Measurements from ENCODE around the gene HLA-DQB2.
"Not testable (repeated sequence)": the region's sequence is repeated elsewhere in the genome, so short reads cannot be mapped to it uniquely, and the experiment has no call there.

The HLA-DQB2 gene

DNA sequence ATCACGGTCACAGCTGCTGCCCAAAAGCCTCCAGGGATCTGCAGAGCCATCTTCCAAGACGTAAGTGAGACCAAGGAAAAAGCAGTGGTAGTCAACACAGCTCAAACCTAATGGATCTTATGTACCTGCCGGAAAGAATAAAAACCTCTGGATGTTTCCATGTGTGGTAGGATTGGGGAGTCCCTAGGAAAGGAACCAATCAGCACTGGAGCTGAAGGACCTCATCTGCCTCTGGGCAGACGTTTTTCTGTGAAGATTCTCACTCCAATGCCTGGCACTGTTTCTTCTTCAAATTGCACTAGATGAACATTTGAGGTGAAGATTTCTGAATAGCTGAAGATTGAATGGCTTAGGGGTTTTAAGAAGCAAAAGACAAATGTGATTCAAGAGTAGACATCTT lies at the start of gene HLA-DQB2:
Gene HLA-DQB2, minus strand, starts transcription at position 112 of the 400 bp plus-strand sequence. Its CDS starts 62 bp downstream, at position 50.
- no peak for DNase-seq

DNA sequence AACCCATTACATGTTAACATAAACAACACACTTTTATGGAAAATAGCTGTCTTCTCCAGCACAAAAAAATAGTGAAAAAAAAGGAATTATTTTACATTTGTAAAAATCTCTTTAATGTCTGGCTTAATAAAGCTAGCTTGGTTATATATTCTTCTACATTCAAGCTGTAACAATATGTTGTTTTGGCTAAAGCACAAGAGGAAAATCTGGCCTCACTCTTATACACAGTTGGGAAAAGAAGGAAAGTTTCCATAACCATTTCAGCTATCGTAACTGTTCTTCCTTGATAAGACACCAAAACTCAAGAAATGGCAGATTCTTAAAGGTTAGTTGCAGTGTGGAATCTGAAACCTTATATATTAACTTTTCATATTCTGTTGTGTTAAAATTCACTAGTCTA lies 45.8 kb upstream of the HLA-DQB2 start:
- DNase-seq: no peak

DNA sequence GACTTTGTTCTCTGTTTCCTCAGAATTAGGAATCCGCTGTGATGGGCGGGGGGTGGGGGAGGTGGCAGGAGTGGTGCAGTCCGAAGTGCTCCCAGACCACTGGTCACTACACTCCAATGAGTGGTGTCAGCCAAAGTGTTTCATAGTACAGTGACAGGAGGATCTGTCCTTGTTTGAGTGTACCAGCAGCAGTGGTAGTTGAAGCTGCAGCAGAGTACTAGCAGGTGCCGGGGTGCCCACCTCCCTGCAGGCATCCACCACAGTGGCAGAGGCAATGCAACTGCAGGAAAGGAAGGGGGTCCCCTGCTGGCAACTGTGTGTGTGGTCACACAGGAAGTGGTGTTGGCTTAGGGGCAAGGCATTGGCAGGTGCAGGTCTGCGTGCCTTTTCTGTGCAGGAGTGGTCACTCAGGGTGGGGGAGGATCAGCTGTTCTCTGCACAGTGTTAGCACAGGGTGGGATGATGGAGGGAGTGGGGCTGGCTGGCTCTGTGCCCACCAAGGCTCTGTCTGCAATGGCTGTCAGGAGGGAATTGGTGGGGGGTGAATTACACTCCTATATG lies 43.8 kb upstream of the HLA-DQB2 start:
- DNase-seq: no peak

DNA sequence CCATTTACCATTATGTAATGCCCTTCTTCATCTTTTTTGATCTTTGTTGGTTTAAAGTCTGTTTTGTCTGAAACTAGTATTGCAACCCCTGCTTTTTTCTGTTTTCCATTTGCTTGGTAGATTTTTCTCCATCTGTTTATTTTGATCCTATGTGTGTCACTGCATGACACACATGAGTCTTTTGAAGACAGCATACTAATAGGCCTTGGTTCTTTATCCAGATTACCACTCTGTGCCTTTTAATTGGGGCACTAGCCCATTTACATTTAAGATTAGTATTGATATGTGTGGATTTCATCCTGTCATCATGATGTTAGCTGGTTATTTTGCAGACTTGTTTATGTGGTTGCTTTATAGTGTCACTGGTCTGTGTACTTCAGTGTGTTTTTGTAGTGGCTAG lies 42.1 kb upstream of the HLA-DQB2 start:
- DNase-seq: not testable (repeated sequence)

DNA sequence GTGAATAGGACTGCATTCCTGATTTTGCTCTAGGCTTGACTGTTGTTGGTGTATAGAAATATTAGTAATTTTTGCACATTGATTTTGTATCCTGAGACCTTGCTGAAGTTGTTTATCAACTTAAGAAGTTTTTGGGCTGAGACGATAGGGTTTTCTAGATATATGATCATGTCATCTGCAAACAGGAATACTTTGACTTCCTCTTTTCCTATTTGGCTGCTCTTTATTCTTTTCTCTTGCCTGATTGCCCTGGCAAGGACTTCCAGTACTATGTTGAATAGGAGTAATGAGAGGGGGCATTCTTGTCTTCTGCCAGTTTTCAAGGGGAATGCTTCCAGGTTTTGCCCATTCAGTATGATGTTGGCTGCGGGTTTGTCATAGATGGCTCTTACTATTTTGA lies 40.1 kb upstream of the HLA-DQB2 start:
- no peak for DNase-seq

DNA sequence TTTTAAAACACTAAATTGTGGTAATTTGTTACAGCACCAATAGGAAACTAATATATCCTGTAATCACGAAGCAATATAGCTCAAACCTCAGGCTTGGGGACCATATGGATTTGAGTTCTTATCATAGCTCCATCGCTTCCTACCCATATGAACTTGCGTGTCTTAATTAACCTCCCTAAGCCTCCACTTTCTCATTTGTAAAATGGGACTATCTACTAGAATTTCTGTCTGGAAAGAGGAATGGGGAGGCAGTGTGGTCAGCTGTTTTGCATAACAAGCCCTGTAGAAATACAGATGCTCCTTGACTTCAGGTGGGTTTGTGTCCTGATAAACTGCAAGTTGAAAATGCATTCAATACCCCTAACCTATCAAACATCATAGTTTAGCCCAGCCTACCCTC lies 36.4 kb upstream of the HLA-DQB2 start:
- no peak for DNase-seq

DNA sequence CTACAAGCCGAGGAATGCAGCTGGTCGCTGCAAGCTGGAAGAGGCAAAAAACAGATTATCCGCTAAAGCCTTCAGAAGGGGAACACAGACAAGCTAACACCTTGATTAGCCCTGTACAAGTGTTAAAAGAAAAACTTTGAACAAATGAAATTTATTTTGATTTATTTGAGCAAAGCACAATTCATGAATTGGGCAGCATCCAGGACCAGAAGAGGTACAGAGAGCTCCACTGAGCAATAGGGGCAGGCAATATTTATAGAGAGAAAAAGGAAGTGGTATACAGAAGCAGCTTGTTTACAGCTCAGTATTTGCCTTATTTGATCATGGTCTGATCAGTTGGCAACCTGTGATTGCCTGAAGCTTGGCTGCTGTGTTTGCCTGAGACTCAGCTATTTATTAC lies 35.8 kb upstream of the HLA-DQB2 start:
- no peak for DNase-seq

DNA sequence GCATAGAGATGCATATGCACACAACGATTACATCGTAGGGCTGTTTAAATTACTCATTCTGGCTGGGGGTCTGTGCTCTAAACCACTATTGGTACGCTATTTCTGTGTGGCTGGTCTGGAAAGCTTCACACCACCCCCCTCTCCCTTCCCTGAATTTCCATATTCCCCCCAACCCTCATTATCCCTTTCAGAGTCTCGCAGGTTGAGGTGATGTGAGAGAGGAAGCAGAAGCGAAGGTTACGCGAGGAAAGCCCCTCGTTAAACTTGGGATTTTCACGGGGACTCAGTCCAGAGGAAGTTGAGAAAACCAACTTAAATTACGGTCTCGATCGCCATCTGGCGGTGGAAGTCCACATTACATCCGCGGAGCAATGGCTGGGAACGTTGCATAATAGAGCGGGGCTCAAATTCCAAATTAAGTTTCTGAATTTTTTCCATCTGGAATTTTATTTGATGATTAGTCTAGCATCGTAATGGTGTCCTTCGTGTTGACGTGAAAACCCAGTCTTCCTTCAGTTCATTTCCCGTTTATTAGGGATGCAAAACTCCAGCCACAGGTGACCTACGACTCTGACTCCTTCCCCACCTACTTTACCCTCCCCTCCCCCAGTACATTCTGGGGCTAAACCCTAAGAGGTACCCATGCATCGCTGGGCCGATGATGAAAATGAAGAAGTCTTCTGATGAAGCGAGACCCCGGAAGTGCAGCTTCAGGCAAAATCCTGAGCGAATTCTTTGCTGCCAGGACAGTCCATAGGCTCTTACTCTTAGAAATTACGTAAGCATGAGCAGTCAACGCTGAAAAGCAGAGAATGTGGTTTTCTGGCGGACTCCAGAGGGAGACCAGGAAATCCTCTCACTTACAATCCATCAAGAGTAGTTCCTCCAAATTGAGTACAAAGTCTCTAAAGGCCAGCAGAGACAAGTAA lies 33.8 kb upstream of the HLA-DQB2 start:
- DNase-seq: peak; percentile 82

DNA sequence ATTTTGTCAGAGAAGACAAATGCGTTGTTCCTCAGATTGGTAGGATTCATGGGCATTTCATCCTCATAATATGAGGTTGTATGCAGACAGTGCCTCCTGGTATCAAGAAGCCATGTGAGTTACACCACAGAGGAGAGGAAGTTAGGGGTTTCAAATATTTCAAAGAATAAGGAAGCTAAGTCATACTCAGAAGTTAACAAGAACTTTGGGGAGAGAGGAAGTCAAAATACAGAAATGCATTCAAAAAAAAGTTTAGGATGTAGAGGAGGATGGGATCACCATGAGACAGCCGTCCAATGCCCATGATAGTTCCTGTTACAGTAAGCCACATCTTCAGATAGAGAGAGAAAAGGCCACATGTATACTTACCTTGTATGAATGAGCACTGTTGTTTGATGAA lies 31.2 kb upstream of the HLA-DQB2 start:
- no peak for DNase-seq

DNA sequence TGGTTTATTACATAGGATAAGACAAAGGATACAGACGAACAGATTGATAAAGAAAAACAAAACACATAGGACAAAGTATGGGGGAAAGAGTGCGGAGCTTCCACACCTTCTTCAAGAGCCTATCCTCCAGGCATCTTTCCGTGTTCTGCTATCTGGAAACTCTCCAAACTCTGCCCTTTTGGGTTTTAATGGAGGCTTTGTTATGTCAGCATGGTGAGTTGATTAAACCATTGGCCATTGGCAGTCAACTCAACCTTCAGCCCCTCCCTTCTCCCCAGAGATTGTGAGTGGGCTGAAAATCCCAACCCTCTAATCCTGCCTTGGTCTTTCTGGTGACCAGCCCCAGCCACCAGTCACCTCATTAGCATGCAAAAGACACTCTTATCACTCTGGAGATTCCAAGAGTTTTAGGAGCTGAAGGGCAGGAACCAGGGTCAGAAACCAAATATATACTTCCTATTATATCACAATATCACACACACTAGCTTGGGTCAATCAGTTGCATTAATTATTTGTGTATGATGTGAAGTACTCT lies 29.6 kb upstream of the HLA-DQB2 start:
- DNase-seq: no peak

DNA sequence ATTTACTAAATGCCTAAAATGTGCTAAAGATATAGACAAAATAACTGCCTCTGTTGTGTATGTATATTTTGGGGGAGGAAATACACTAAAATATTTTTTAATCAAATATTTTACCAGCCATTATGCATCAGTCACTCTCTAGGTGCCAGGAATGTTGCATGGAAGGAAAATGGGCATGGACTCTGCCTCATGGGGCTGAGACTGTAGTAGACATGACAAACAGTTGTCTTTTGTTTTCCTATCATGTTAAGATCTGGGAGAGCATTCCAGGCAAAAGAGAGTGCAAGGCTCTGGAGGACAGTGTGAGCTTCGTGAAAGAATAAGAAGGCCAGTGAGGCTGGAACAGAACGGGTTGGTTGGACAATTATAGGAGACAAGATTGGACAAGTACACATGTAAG lies 27.0 kb upstream of the HLA-DQB2 start:
- no peak for DNase-seq

DNA sequence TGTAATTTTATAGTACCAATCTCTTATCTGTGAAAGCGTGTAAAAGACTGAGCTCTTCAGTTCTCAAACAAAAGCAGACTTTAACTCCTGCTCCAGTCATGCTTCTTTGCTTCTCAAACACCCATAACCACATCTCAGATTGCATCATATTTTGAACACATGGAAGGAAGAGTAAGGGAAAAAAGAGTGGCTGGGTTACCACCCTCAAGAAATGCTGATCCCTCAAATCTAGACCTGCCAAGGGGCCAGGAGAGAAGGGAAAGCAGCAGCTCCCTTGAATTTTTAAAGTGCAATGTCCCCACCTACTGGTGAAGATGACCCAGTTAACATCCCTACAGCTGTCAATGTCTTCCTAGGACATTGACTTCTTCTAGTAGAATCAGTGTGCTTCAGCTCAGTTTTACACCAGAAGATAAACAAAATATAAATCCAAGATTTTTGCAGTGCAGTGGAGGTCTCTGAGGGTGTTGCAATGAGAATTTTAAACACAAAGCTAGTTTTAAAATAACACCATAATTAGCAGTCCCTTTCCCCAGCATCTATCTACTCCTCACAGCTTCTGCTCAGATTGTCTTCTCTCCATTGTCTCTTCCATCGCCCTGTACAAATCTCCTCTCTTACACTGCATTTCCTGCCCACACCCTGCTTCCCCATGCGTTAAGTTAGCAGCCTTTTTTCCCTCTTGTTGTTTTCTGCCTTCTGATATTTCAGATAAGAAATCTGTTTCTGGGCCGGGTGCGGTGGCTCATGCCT lies 22.6 kb upstream of the HLA-DQB2 start:
- peak; percentile 28 for DNase-seq

DNA sequence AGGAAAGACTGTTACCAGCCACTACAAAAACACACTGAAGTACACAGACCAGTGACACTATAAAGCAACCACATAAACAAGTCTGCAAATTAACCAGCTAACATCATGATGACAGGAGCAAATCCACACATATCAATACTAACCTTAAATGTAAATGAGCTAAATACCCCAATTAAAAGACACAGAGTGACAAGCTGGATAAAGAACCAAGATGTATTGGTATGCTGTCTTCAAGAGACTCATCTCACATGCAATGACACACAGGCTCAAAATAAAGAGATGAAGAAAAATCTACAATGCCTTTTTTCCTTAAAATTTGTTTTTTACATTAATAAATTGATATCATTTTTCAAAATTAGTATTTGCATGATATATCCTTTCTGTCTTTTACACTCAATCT lies 19.6 kb upstream of the HLA-DQB2 start:
- not testable (repeated sequence) for DNase-seq

DNA sequence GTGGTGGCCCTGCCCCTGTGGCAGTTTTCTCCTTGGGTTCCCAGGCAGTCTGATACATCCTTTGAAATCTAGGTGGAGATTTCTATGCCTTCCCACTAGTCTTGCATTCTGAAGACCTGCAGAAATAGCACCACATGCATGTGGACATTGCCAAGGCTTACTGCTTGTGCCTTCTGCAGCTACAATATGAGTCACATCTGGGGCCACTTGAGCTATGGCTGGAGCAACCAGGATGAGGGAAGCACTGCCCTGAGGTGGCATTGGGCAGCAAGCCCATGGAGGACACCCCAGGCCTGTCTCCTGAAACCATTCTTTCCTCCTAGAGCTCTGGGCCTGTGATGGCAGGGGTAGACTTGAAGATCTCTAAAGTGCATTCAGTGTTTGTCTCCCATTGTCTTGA lies 15.7 kb upstream of the HLA-DQB2 start:
- DNase-seq: no peak

DNA sequence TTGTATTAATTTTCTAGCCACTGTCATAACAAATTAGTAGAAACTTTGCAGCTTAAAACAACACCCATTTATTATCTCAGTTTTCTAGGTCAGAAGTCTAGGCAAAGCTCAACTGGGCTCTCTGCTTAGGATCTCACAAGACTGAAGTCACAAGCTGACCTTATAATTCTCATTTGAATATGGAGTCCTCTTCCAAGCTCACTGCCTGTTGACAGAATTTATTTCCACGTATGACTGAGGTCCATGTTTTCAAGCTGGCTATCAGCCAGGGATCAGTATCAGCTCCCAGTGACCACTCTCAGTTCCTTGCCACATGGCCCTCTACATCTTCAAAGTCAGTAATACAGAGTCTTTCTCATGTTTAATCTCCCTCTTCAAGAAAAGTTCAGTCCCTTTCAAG lies 11.7 kb upstream of the HLA-DQB2 start:
- DNase-seq: no peak

DNA sequence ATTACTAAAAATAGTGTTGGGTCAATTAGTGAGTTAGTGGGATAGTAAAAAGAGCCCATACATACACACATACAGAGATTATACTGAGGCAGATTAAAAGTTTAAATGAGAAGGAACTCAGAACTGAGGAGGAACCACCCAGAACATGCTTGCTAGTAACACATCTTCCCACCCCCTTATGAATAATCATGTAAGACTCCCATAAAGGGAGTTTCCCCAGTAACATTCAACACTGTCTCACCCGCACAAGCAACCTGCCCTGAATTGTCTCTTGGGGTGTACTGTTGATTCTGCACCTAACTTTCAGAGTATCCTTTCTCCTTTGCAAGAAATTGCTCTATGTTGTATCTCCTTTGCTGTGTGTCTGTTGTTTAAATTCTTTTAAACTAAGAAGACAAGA lies 11.1 kb upstream of the HLA-DQB2 start:
- no peak for DNase-seq

DNA sequence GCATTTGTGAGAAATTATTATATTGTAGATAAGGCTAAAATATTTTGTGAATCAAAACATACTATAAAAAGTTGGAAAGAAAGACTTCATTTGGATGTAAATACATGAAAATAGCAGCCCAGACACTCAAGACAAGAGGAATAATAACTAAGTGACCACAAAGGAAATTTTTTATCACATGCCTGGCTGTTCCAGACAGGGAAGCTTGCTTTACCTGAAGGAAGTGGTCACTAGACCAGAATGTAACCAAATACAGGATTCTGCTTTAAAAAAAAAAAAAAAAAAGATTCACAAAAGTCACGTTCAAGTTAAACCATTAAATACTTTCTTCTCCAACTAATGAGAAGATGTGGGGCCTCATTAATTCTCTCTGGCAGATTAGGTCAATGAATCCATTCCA lies 9.3 kb upstream of the HLA-DQB2 start:
- no peak for DNase-seq

DNA sequence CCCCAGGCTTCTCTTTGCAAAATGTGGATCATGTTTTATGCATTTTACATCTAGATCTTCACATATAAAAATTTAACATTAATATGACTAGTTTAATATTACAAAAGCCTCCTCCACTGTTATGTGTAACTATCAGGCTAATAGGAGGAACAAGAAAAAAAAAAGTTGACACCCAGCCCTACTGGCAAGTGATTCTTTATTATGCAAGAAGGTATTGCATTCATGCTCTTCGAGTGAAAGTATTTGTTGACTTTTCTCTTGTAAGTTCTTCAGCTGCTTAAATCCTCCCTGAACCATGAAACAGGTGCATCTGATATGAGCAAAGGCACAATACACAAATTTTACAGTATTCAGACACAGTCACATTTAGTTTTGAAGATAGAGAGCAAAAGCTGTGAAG lies 716 bp upstream of the HLA-DQB2 start:
- DNase-seq: no peak

DNA sequence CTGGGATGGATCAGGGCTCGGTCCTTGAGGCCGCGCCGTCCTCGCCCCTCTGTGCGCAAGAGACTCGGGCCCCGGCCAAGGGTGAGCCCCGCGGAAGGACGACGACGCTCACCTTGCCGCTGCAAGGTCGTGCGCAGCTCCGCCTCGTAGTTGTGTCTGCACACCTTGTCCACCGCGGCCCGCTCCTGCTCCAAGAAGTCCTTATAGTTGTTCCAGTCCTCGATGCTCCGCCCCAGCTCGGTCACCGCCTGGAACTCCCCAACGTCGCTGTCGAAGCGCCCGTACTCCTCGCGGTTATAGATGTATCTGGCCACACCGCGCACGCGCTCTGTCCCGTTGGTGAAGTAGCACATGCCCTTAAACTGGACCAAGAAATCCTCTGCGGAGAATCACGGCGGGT lies 1.8 kb downstream of the HLA-DQB2 start:
- DNase-seq: no peak

DNA sequence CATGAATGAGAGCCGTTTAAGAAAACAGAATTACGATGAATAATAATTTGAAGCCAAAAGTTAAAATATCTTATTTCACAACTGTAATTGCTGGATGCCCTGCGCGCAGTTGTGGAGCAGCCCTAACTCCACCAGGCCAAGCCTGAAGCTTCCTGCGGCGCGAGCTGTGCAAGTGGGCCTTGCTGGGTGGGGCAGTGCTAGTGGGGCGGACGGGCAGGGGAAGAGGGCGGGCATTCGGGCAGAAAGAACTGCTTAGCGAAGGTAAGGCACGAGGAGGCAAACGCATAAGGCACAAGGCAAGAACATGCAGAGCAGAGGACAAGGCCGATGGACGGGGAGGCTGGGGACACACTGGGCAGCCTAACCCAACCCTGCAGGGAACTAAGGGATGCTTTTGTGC lies 2.3 kb downstream of the HLA-DQB2 start:
- peak; percentile 46 for DNase-seq

DNA sequence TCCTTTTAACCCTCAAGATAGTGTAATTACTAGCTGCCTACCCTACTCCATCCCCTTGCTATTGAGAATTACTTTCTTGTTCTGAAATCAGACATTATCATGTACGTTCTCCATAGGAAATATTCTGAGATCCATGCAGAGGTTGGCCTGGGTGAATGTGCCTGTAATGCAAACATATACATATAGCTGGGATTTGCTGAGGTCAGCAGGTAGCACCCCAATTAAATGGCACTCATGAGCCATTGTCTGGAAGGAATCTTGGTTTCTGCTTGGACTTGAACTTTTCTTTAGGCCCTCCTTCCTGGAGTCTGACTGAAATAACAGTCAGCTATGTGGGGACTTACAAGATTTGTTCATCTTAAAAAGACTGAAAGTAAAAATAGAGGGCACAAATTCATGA lies 3.7 kb downstream of the HLA-DQB2 start:
- DNase-seq: no peak

DNA sequence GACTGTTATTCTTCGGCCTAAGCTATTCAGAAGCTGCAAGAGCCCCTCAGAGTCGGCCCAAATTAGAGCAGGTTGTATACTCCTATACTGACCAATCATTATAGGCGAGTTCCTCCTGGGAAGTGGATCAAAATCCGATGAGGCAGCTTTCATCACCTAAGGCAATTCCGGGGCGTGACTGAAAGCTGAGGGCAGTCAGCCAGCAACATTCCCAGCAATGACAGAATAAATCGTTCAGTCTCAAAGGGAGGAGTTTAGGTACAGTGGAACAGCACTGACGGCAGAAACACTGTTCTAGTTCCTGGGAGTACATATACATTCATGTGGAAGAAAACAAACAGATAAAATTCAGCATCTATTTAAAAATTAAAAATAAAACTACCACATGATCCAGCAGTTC lies 10.8 kb downstream of the HLA-DQB2 start:
- DNase-seq: no peak

DNA sequence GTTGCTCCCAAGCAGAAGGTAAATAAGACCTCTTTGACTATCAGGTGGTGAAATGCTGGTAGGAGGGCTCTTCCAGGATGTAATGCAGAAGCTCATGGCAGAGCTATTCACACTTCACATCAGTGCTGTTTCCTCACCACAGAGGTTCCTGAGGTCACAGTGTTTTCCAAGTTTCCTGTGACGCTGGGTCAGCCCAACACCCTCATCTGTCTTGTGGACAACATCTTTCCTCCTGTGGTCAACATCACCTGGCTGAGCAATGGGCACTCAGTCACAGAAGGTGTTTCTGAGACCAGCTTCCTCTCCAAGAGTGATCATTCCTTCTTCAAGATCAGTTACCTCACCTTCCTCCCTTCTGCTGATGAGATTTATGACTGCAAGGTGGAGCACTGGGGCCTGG lies 17.7 kb downstream of the HLA-DQB2 start:
- not testable (repeated sequence) for DNase-seq

DNA sequence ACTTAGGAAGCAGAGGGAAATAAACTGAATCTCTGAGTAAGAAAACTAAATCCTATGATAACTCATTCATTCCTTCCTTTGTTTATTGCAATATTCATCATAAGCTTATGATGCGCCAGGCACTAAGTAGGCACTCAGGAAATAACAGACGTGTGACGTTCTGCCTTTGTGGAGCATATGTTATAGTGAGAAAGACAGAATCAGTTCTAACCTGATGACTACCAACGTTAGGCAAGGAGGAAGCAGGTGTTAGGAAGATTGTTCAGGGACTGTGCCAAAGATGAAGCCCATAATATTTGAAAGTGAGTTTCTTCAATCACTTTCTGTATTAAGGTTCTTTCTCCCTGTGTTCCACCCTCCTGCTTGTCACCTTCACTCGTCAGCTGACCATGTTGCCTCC lies 18.6 kb downstream of the HLA-DQB2 start:
- DNase-seq: no peak

All from CD4-positive, alpha-beta T cell treated with Interleukin-6 for 4 hours (primary cell).